GM23338 (cell line): ENCODE results near the gene TMEM225B.

Experiments
- CREB1 ChIP-seq: fragments of 250-450 bp; sonication (Bioruptor Pico); IDR thresholded peaks from 2 replicates; pipeline ENCODE4 v1.5.0; 2020; ENCODE audit warnings: low read depth, mild to moderate bottlenecking, moderate library complexity
- EZH2 ChIP-seq: fragments of 200-600 bp; sonication (generic); IDR thresholded peaks from one replicate; pipeline ENCODE4 v1.8.0; 2017; ENCODE audit warnings: antibody characterized with exemption, mild to moderate bottlenecking, low read depth; ENCODE audit not compliant: unreplicated experiment
- EZH2phosphoT487 ChIP-seq: fragments of 200-600 bp; sonication (generic); IDR thresholded peaks from one replicate; pipeline ENCODE4 v1.8.1; 2018; ENCODE audit warnings: antibody characterized with exemption; ENCODE audit not compliant: unreplicated experiment
- JUNB ChIP-seq: IDR thresholded peaks from one replicate; pipeline ENCODE4 v1.6.1; 2016; ENCODE audit warnings: antibody characterized with exemption; ENCODE audit not compliant: unreplicated experiment
- NANOG ChIP-seq: IDR thresholded peaks from 2 replicates; pipeline ENCODE4 v1.6.1; 2016; ENCODE audit warnings: antibody characterized with exemption, borderline replicate concordance
- POLR2AphosphoS5 ChIP-seq: IDR thresholded peaks from 2 replicates; pipeline ENCODE4 v1.6.1; 2016; ENCODE audit warnings: antibody characterized with exemption, low read depth
- STAT1 ChIP-seq: IDR thresholded peaks from one replicate; pipeline ENCODE4 v1.6.1; 2016; ENCODE audit warnings: antibody characterized with exemption; ENCODE audit not compliant: unreplicated experiment
- ZNF114 ChIP-seq: fragments of 250-450 bp; sonication (Bioruptor Pico); IDR thresholded peaks from 2 replicates; pipeline ENCODE4 v1.5.0; 2020; ENCODE audit warnings: mild to moderate bottlenecking, moderate library complexity
- ZNF331 ChIP-seq: fragments of 250-450 bp; sonication (Bioruptor Pico); IDR thresholded peaks from 2 replicates; pipeline ENCODE4 v1.5.0; 2020; ENCODE audit warnings: low read depth, mild to moderate bottlenecking, moderate library complexity
- TF ChIP-seq, protein P1 (sequence below), 2 experiments: fragments of 200-600 bp in 1 of 2; sonication (generic) in 1 of 2; conservative IDR thresholded peaks; 2 replicates each; pipeline versions ENCODE4 v1.5.1 to v1.6.1; 2016 to 2017; ENCODE audit warnings: antibody characterized with exemption in 2 of 2, low read depth in 2 of 2, mild to moderate bottlenecking in 2 of 2, moderate library complexity in 1 of 2
- TF ChIP-seq, protein P2 (sequence below): IDR thresholded peaks from one replicate; pipeline ENCODE4 v1.6.1; 2018; ENCODE audit warnings: antibody characterized with exemption; ENCODE audit not compliant: unreplicated experiment
- TF ChIP-seq, protein P3 (sequence below): IDR thresholded peaks from 2 replicates; pipeline ENCODE4 v1.6.1; 2016; ENCODE audit warnings: antibody characterized with exemption
- TF ChIP-seq, protein P4 (sequence below): fragments of 250-450 bp; sonication (Bioruptor Pico); IDR thresholded peaks from 2 replicates; pipeline ENCODE4 v1.5.0; 2020; ENCODE audit warnings: mild to moderate bottlenecking, moderate library complexity

DNA sequence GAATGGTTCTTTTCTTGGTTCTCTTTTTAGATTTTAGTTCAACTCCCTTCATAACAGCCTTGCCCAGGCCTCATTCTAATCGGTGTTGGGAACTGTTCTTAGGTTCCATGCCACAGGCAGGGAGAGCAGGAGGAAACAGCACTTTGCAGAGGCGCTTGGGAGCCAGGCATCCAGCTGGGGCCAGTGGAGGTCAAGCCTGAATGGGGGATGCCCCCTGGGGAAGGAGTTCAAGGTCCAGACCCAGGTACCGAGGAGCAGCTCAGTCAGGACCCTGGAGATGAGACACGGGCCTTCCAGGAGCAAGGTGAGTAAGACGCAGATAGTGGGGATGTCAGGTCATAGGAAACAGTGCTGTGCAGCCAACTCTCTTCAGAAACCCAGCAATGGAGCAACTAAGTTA is 23.2 kb downstream of the TMEM225B start:
- TF ChIP-seq POLR2AphosphoS5 (no peak), EZH2 (no peak), EZH2phosphoT487 (no peak), JUNB (no peak), CREB1 (CRISPR knock-in tag) (no peak), ZNF331 (no peak), STAT1 (no peak), NANOG (no peak), ZNF114 (CRISPR knock-in tag) (no peak)
- TF ChIP-seq, protein P1, sequence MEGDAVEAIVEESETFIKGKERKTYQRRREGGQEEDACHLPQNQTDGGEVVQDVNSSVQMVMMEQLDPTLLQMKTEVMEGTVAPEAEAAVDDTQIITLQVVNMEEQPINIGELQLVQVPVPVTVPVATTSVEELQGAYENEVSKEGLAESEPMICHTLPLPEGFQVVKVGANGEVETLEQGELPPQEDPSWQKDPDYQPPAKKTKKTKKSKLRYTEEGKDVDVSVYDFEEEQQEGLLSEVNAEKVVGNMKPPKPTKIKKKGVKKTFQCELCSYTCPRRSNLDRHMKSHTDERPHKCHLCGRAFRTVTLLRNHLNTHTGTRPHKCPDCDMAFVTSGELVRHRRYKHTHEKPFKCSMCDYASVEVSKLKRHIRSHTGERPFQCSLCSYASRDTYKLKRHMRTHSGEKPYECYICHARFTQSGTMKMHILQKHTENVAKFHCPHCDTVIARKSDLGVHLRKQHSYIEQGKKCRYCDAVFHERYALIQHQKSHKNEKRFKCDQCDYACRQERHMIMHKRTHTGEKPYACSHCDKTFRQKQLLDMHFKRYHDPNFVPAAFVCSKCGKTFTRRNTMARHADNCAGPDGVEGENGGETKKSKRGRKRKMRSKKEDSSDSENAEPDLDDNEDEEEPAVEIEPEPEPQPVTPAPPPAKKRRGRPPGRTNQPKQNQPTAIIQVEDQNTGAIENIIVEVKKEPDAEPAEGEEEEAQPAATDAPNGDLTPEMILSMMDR (conservative IDR thresholded peaks at IDR 0.05; ENCODE audit: low read depth in 2 of 2): no peak
- TF ChIP-seq, protein P2, sequence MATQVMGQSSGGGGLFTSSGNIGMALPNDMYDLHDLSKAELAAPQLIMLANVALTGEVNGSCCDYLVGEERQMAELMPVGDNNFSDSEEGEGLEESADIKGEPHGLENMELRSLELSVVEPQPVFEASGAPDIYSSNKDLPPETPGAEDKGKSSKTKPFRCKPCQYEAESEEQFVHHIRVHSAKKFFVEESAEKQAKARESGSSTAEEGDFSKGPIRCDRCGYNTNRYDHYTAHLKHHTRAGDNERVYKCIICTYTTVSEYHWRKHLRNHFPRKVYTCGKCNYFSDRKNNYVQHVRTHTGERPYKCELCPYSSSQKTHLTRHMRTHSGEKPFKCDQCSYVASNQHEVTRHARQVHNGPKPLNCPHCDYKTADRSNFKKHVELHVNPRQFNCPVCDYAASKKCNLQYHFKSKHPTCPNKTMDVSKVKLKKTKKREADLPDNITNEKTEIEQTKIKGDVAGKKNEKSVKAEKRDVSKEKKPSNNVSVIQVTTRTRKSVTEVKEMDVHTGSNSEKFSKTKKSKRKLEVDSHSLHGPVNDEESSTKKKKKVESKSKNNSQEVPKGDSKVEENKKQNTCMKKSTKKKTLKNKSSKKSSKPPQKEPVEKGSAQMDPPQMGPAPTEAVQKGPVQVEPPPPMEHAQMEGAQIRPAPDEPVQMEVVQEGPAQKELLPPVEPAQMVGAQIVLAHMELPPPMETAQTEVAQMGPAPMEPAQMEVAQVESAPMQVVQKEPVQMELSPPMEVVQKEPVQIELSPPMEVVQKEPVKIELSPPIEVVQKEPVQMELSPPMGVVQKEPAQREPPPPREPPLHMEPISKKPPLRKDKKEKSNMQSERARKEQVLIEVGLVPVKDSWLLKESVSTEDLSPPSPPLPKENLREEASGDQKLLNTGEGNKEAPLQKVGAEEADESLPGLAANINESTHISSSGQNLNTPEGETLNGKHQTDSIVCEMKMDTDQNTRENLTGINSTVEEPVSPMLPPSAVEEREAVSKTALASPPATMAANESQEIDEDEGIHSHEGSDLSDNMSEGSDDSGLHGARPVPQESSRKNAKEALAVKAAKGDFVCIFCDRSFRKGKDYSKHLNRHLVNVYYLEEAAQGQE: no peak
- TF ChIP-seq, protein P3, sequence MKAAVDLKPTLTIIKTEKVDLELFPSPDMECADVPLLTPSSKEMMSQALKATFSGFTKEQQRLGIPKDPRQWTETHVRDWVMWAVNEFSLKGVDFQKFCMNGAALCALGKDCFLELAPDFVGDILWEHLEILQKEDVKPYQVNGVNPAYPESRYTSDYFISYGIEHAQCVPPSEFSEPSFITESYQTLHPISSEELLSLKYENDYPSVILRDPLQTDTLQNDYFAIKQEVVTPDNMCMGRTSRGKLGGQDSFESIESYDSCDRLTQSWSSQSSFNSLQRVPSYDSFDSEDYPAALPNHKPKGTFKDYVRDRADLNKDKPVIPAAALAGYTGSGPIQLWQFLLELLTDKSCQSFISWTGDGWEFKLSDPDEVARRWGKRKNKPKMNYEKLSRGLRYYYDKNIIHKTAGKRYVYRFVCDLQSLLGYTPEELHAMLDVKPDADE: no peak
- TF ChIP-seq, protein P4, sequence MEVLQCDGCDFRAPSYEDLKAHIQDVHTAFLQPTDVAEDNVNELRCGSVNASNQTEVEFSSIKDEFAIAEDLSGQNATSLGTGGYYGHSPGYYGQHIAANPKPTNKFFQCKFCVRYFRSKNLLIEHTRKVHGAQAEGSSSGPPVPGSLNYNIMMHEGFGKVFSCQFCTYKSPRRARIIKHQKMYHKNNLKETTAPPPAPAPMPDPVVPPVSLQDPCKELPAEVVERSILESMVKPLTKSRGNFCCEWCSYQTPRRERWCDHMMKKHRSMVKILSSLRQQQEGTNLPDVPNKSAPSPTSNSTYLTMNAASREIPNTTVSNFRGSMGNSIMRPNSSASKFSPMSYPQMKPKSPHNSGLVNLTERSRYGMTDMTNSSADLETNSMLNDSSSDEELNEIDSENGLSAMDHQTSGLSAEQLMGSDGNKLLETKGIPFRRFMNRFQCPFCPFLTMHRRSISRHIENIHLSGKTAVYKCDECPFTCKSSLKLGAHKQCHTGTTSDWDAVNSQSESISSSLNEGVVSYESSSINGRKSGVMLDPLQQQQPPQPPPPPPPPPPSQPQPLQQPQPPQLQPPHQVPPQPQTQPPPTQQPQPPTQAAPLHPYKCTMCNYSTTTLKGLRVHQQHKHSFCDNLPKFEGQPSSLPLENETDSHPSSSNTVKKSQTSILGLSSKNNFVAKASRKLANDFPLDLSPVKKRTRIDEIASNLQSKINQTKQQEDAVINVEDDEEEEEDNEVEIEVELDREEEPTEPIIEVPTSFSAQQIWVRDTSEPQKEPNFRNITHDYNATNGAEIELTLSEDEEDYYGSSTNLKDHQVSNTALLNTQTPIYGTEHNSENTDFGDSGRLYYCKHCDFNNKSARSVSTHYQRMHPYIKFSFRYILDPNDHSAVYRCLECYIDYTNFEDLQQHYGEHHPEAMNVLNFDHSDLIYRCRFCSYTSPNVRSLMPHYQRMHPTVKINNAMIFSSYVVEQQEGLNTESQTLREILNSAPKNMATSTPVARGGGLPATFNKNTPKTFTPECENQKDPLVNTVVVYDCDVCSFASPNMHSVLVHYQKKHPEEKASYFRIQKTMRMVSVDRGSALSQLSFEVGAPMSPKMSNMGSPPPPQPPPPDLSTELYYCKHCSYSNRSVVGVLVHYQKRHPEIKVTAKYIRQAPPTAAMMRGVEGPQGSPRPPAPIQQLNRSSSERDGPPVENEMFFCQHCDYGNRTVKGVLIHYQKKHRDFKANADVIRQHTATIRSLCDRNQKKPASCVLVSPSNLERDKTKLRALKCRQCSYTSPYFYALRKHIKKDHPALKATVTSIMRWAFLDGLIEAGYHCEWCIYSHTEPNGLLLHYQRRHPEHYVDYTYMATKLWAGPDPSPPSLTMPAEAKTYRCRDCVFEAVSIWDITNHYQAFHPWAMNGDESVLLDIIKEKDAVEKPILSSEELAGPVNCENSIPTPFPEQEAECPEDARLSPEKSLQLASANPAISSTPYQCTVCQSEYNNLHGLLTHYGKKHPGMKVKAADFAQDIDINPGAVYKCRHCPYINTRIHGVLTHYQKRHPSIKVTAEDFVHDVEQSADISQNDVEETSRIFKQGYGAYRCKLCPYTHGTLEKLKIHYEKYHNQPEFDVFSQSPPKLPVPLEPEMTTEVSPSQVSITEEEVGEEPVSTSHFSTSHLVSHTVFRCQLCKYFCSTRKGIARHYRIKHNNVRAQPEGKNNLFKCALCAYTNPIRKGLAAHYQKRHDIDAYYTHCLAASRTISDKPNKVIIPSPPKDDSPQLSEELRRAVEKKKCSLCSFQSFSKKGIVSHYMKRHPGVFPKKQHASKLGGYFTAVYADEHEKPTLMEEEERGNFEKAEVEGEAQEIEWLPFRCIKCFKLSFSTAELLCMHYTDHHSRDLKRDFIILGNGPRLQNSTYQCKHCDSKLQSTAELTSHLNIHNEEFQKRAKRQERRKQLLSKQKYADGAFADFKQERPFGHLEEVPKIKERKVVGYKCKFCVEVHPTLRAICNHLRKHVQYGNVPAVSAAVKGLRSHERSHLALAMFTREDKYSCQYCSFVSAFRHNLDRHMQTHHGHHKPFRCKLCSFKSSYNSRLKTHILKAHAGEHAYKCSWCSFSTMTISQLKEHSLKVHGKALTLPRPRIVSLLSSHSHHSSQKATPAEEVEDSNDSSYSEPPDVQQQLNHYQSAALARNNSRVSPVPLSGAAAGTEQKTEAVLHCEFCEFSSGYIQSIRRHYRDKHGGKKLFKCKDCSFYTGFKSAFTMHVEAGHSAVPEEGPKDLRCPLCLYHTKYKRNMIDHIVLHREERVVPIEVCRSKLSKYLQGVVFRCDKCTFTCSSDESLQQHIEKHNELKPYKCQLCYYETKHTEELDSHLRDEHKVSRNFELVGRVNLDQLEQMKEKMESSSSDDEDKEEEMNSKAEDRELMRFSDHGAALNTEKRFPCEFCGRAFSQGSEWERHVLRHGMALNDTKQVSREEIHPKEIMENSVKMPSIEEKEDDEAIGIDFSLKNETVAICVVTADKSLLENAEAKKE (CRISPR knock-in tag): no peak
